Measurements from ENCODE around the gene VMAC.

The VMAC gene

DNA sequence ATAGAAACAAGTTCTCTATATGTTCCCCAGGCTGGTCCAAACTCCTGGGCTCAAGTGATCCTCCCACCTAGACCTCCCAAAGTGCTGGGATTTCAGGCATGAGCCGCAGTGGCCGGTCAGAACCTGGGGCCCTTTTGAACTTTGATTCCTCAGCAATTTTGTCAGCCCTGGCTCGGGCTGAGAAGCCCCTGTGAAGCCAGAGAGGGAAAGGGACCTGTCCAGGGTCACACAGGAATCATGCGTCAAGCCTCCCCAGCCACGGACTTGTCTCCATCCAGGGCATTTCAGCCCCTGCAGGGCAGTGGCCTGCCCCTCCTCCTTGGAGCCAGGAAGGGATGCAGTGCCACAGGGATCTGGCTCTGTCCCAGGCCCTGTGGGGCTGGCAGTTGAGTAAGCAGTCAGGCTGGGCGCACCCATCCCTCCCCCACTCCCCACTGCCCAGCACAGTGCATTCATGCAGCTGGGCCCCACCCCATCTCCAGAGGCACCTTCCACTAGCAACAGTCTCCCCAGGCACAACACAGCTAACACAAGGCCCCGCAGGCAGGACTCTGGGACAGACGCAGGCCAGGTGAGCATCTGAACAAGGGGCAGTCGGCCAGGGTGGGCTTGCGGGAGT is 9.2 kb downstream of the VMAC start, which contains the start of gene CAPS:
CAPS (plus strand) TSS at position 516 of the 619 bp plus-strand sequence. CDS start 153 bp downstream, outside the sequence.
- TF ChIP-seq, protein P1, sequence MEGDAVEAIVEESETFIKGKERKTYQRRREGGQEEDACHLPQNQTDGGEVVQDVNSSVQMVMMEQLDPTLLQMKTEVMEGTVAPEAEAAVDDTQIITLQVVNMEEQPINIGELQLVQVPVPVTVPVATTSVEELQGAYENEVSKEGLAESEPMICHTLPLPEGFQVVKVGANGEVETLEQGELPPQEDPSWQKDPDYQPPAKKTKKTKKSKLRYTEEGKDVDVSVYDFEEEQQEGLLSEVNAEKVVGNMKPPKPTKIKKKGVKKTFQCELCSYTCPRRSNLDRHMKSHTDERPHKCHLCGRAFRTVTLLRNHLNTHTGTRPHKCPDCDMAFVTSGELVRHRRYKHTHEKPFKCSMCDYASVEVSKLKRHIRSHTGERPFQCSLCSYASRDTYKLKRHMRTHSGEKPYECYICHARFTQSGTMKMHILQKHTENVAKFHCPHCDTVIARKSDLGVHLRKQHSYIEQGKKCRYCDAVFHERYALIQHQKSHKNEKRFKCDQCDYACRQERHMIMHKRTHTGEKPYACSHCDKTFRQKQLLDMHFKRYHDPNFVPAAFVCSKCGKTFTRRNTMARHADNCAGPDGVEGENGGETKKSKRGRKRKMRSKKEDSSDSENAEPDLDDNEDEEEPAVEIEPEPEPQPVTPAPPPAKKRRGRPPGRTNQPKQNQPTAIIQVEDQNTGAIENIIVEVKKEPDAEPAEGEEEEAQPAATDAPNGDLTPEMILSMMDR (IDR thresholded peaks at IDR 0.05; ENCODE audit: low read depth, low read length) = no peak
- DNase-seq (ENCODE audit: extremely low read depth, low read depth) = peak; percentile 45

- TF ChIP-seq, protein P1 (IDR thresholded peaks at IDR 0.05; ENCODE audit: low read depth, low read length) = no peak
- DNase-seq (ENCODE audit: extremely low read depth, low read depth) = no peak
These were observed 9.7 kb downstream of the VMAC start for GRCh38 chr19:5914358-5914774.

DNA sequence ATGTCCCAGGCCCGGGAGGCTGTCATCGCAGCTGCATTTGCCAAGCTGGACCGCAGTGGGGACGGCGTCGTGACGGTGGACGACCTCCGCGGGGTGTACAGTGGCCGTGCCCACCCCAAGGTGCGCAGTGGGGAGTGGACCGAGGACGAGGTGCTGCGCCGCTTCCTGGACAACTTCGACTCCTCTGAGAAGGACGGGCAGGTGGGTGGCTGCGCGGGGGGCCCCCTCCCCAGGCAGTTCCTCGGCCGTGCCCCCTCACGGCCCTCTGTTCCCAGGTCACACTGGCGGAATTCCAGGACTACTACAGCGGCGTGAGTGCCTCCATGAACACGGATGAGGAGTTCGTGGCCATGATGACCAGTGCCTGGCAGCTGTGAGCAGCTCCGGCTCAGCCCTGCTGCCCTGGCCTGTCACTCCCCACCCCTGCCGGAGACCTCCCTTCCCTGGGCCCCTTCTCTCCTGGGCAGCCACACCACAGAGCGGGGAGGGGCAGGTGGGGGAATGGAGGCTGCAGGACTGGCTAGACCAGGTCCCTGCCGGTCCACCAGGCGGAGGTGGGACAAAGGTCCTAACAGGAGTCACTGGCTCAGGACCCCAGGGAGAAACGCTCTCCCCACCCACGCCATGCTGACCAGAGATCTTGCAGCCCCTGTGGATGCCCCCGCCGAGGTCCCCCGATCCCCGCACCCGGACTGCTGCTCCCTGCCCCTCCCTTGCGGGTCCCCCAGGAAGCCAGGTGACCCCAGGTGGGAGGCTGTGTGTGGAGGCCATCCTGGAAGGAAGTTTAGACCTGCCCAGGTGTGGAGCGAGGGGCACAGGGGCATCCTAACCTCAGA is 10.5 kb downstream of the VMAC start:
- no peak for DNase-seq (ENCODE audit: extremely low read depth, low read depth)
- TF ChIP-seq, protein P1 (IDR thresholded peaks at IDR 0.05; ENCODE audit: low read depth, low read length) = no peak

GRCh38 chr19:5915782-5916165 is 11.1 kb downstream of the VMAC start:
- DNase-seq (ENCODE audit: extremely low read depth, low read depth) = no peak
- TF ChIP-seq, protein P1 (IDR thresholded peaks at IDR 0.05; ENCODE audit: low read depth, low read length) = no peak

GRCh38 chr19:5916181-5916708 is 11.6 kb downstream of the VMAC start:
- DNase-seq (ENCODE audit: extremely low read depth, low read depth) = no peak
- TF ChIP-seq, protein P1 (IDR thresholded peaks at IDR 0.05; ENCODE audit: low read depth, low read length) = no peak

GRCh38 chr19:5917431-5918107 is 12.9 kb downstream of the VMAC start:
- DNase-seq (ENCODE audit: extremely low read depth, low read depth) = no peak
- TF ChIP-seq, protein P1 (IDR thresholded peaks at IDR 0.05; ENCODE audit: low read depth, low read length) = no peak

All from AG09319 (cell line).